Stomach (tissue), 9 donors: Measurements from ENCODE around the gene TAS1R3. TPM values are rescaled to one million over a fixed set of nuclear protein-coding genes. Genes with fewer than 3 reads are reported as not detected.
A peak's percentile ranks its signal among the peaks of the same experiment; 100 is the strongest.

ENCODE experiments used
- DNase-seq, 2 donors: peaks; one replicate each; pipeline versions ENCODE4 v3.0.0 to v3.0.0-alpha.2; 2013 to 2019
- H3K27ac ChIP-seq, 5 donors: fragments of 200-600 bp in 4 of 5; sonication (generic) in 4 of 5; one replicate each; pipeline ENCODE4 v1.5.1; 2013 to 2019; ENCODE audit warnings: mild to moderate bottlenecking in 1 of 5, moderate library complexity in 1 of 5
- H3K27me3 ChIP-seq, 3 donors: fragments of 200-600 bp; sonication (generic); one replicate each; pipeline ENCODE4 v1.5.1; 2017 to 2019; ENCODE audit warnings: mixed run types in 1 of 3
- H3K36me3 ChIP-seq, 4 donors: fragments of 200-600 bp; sonication (generic); 1 replicate in 3 of 4; 2 replicates in 1 of 4; pipeline ENCODE4 v1.5.1; 2016 to 2019
- H3K4me1 ChIP-seq, 4 donors: fragments of 200-600 bp; sonication (generic); one replicate each; pipeline ENCODE4 v1.5.1; 2016 to 2019
- H3K4me3 ChIP-seq, 4 donors: fragments of 200-600 bp; sonication (generic) in 3 of 4; one replicate each; pipeline ENCODE4 v1.5.1; 2016 to 2019; ENCODE audit warnings: mild to moderate bottlenecking in 1 of 4
- H3K9me3 ChIP-seq, 4 donors: fragments of 200-600 bp; sonication (generic); one replicate each; pipeline ENCODE4 v1.5.1; 2016 to 2019
- EP300 ChIP-seq: sonication (generic); formaldehyde crosslinking; IDR thresholded peaks from one replicate; pipeline ENCODE4 v1.6.1; 2017; ENCODE audit warnings: antibody characterized with exemption
- POLR2A ChIP-seq, 4 donors: fragments of 450-650 bp; IDR thresholded peaks; one replicate each; pipeline ENCODE4 v1.6.1; 2016; ENCODE audit warnings: antibody characterized with exemption in 4 of 4, control low read depth in 2 of 4, mild to moderate bottlenecking in 1 of 4, moderate library complexity in 1 of 4
- POLR2AphosphoS5 ChIP-seq, 3 donors: sonication (generic); formaldehyde crosslinking; IDR thresholded peaks; one replicate each; pipeline ENCODE4 v1.6.1; 2016; ENCODE audit warnings: antibody characterized with exemption in 3 of 3
- WGBS, 5 donors: extraction: QIAGEN DNeasy Blood & Tissue Kit in 3 of 5; methylation state at CpG; one replicate each; pipeline versions ENCODE4 v1.1.5 to v1.1.7; 2013 to 2018; 5-methylcytosine and 5-hydroxymethylcytosine counted together
- intact Hi-C: fragments of 100-400 bp; cut with DNase I; formaldehyde crosslinking; loops from one replicate; pipeline ENCODE4 v1.15.1; 2023; ENCODE audit warnings: low total_unique reads
- polyA plus RNA-seq, 3 donors: library from polyadenylated mRNA; stranded (reverse); fragments of 200-250 nt; gene quantifications; one replicate each; pipeline ENCODE4 v1.2.3, GENCODE V29; 2013
- total RNA-seq, 5 donors: library from RNA; depleted of rRNA; stranded (reverse); fragments of >200 nt; gene quantifications; one replicate each; pipeline versions ENCODE4 v1.1.0 to v1.2.3, GENCODE V29; 2014 to 2016
- TF ChIP-seq, protein P1 (sequence below), 7 experiments: fragments of 450-650 bp in 4 of 7; fragments of 200-600 bp in 3 of 7; sonication (generic) in 3 of 7; IDR thresholded peaks; one replicate each; pipeline ENCODE4 v1.5.1; 2016 to 2019; ENCODE audit warnings: antibody characterized with exemption in 7 of 7, control low read depth in 2 of 7, mild to moderate bottlenecking in 1 of 7
- donor health status: healthy with polysubstance abuse.
- donor health status: Bipolar disorder and iron deficiency.
- donor health status: healthy.

TAS1R3 gene
- total and polyA plus RNA-seq, 8 donors = 0.10 to 11.7 (median 0.37) TPM; not detected in 3

DNA sequence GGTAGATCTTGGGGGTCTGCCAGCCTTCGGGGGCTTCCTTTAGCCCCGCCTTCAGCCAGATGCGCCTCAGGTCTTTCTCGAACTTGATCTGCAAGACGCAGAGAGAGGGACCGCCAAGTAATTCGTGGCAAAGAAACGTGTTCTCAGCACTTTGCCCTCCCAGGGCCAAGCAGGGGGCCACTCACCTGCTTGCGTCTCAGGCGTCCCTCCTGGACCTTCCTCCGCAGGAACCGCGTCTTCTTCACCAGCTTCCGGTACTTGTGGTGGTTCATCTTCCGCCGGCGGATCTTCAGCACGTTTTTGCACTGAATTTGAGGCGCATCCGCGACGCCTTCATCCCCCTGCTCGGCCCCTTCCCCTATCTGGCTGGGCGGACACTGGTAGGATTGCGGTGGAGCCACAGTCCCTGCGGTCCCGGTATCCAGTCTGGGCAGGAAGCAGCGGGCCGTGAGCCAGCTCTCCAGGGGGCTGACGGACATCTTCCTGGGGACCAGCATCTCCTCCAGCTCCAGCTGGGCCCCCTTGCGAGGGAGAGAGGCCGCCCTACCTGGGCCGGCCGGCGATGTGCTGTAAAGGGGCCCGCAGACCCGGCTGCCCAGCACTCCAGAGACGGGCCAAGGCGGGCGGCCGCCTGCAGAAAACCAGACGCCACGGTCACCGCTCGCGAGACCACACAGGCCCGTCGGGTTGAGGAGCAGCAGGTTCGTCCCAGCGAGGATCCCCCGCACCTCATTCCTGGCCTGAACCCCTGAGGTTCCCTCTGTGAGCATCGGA is 42.9 kb downstream of the TAS1R3 start:
- H3K4me3 ChIP-seq = peak overlapping the region; percentile 62 to 100 (median 90)
- H3K36me3 ChIP-seq = peaks cover 0 to 25% (median 15%) of the 10 kb centered on the region in 4 donors
- no peaks in the 10 kb centered on the region for H3K9me3 ChIP-seq
- no peak for DNase-seq
- H3K27me3 ChIP-seq = no peaks in the 10 kb centered on the region
- H3K27ac ChIP-seq = peak overlapping the region; percentile 90 to 98 (median 95)
- intact Hi-C loops = no loop called here
- peaks cover 29 to 47% (median 43%) of the 10 kb centered on the region in 4 donors for H3K4me1 ChIP-seq
- TF ChIP-seq, protein P1, sequence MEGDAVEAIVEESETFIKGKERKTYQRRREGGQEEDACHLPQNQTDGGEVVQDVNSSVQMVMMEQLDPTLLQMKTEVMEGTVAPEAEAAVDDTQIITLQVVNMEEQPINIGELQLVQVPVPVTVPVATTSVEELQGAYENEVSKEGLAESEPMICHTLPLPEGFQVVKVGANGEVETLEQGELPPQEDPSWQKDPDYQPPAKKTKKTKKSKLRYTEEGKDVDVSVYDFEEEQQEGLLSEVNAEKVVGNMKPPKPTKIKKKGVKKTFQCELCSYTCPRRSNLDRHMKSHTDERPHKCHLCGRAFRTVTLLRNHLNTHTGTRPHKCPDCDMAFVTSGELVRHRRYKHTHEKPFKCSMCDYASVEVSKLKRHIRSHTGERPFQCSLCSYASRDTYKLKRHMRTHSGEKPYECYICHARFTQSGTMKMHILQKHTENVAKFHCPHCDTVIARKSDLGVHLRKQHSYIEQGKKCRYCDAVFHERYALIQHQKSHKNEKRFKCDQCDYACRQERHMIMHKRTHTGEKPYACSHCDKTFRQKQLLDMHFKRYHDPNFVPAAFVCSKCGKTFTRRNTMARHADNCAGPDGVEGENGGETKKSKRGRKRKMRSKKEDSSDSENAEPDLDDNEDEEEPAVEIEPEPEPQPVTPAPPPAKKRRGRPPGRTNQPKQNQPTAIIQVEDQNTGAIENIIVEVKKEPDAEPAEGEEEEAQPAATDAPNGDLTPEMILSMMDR (IDR thresholded peaks at IDR 0.05) = no peak
- TF ChIP-seq POLR2A (IDR thresholded peaks at IDR 0.05) = no peak
- TF ChIP-seq EP300 = no peak
- no peak for TF ChIP-seq POLR2AphosphoS5 (IDR thresholded peaks at IDR 0.05)
- 44 to 56% (median 51%) methylated on average over 43 to 52 of the region's 52 CpGs for WGBS, 5 donors

DNA sequence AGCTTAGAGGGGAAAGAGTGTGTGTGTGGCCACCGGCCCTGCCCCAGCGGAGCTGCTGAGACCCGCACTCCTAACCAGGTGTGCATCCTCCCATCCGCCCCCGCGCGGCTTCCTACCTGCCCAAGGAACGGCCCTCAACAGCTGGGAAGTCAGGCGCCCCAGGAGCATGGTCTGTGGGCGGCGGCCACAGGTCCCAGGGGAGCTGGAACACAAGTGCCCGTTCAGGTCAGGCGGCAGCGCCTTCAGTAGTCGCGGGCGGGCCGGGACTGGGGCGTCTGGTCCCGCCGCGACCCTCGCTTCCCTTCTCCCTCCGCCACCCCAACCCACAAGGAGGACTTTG is 43.5 kb downstream of the TAS1R3 start:
- H3K9me3 ChIP-seq = no peaks in the 10 kb centered on the region
- intact Hi-C loops = no loop called here
- WGBS, 5 donors = 0 to 1% (median 1%) methylated on average over 18 to 24 of the region's 24 CpGs; no CpG with 5 or more reads in 1 of the 5 donors

DNA sequence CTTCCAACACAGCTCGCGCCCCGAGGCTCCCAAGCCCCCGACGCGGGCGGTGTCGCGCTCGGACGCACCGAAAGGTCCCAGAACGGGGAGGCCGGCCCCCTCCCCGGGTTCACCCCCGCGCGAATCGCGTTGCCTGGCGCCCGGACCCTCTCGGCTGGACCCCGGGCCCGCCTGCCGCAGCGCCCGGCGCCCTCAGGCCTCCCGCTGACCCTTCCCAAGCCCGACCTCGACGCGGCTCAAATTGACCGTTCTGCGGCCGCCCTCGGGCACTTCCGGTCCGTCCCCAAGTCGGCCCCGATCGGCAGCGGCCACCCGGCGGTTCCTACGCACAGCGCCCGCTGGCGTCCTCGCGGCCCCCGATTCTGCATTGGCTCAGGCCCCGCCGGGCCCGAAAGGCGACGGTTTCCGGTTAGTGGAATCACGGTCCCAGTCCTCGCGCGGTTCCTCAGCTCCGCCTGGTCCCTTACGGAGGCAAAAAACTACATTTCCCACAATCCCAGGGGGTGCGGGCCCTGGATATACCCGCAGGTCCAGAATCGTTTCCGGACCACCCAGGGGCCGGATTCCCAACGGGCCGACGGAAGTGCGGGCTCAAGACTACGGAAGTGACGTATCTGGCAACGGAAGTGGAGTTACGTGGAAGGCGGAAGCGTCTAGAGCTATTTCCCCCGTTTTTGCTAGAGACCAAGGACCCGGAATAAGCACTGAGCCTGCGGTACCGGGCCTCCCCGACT is 44.0 kb downstream of the TAS1R3 start, which contains the start of gene AURKAIP1:
Gene AURKAIP1, minus strand, starts transcription at position 279 of the 734 bp plus-strand sequence. CDS start 451 bp downstream, outside the sequence.
- intact Hi-C loops = no loop called here
- Histone ChIP-seq H3K27ac (peak within 1 kb of the TSS; percentile 90 to 98 (median 95)), H3K27me3 (no peaks in the 10 kb centered on the region), H3K36me3 (peaks cover 0 to 26% (median 16%) of the 10 kb centered on the region in 4 donors), H3K9me3 (no peaks in the 10 kb centered on the region), H3K4me1 (peaks cover 29 to 47% (median 43%) of the 10 kb centered on the region in 4 donors), H3K4me3 (peak within 1 kb of the TSS; percentile 62 to 100 (median 90))
- WGBS, 5 donors = 0 to 1% (median 0%) methylated on average over 42 to 85 of the region's 85 CpGs
- TF ChIP-seq EP300 (no peak), POLR2A (IDR thresholded peaks at IDR 0.05) (peak in 1 of 4 donors; percentile 24), POLR2AphosphoS5 (IDR thresholded peaks at IDR 0.05) (peak; percentile 67 to 96 (median 76))
- TF ChIP-seq, protein P1 (IDR thresholded peaks at IDR 0.05) = peak in 2 of 7 experiments; percentile 29
- peak; percentile 98 to 100 for DNase-seq

More for the DNA sequence above, 43.5 kb downstream of the TAS1R3 start:
- H3K27me3 ChIP-seq = no peaks in the 10 kb centered on the region
- TF ChIP-seq POLR2A (IDR thresholded peaks at IDR 0.05) (no peak), POLR2AphosphoS5 (IDR thresholded peaks at IDR 0.05) (no peak), EP300 (no peak)
- TF ChIP-seq, protein P1 (IDR thresholded peaks at IDR 0.05) = no peak
- peaks cover 29 to 47% (median 43%) of the 10 kb centered on the region in 4 donors for H3K4me1 ChIP-seq
- H3K4me3 ChIP-seq = peak overlapping the region; percentile 62 to 100 (median 90)
- peak overlapping the region; percentile 90 to 98 (median 95) for H3K27ac ChIP-seq
- peaks cover 0 to 25% (median 15%) of the 10 kb centered on the region in 4 donors for H3K36me3 ChIP-seq
- DNase-seq = no peak

DNA sequence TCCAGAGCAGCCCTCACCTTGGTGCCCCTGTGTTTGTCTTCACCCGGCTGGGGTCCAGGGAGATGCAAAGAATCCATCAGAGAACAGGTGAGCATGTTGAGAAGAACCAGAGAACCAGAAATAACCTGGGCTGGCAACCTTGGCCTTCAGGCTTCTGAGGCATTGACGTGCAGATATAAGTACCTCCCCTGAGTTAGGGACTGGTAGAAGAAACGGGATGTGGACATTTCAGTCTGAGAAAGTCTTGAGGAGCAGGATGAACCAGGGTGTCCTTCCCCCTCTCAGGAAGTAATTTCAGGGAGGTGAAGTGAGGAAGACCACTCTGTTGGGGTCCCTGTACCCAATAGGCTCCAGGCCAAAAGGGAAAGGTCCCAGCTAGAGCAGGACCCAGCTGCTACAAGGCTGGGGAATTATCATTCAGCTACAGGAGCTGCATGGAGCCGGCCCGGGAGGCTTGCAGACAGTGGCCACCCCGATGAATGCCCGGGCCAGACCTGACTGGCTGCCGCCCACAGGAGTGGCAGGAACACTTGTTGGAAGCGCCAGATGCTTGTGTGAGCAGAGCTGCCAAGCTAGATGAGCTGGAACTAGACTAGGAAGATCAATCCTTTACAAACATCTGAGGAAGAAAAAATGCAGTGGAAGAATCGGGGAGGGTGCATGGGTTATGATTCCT is 45.6 kb downstream of the TAS1R3 start:
- peaks cover 0 to 37% (median 26%) of the 10 kb centered on the region in 4 donors for H3K36me3 ChIP-seq
- H3K9me3 ChIP-seq = no peaks in the 10 kb centered on the region
- 80 to 90% (median 83%) methylated on average over 10 of the region's 10 CpGs for WGBS, 5 donors
- H3K27me3 ChIP-seq = no peaks in the 10 kb centered on the region
- DNase-seq = no peak
- intact Hi-C loops = no loop called here
- H3K4me1 ChIP-seq = peaks cover 26 to 41% (median 38%) of the 10 kb centered on the region in 4 donors
- TF ChIP-seq POLR2AphosphoS5 (IDR thresholded peaks at IDR 0.05) = no peak
- TF ChIP-seq, protein P1 (IDR thresholded peaks at IDR 0.05) = no peak
- no peak for TF ChIP-seq POLR2A (IDR thresholded peaks at IDR 0.05)
- no peak overlapping the region for H3K4me3 ChIP-seq
- peak overlapping the region in 3 of 5 donors; percentile 2 to 98 (median 95) for H3K27ac ChIP-seq
